Body of pancreas (tissue), 4 donors: ENCODE data around the gene SCAPER.

ENCODE experiments used
- POLR2A ChIP-seq, 3 donors: fragments of 450-650 bp; IDR thresholded peaks; one replicate each; pipeline ENCODE4 v1.6.1; 2016; ENCODE audit warnings: antibody characterized with exemption in 3 of 3, mild to moderate bottlenecking in 2 of 3
- TF ChIP-seq, protein P1 (sequence below), 7 experiments: fragments of 450-650 bp in 4 of 7; fragments of 200-600 bp in 3 of 7; sonication (generic) in 3 of 7; IDR thresholded peaks; one replicate each; pipeline ENCODE4 v1.5.1; 2016 to 2019; ENCODE audit warnings: antibody characterized with exemption in 7 of 7

DNA sequence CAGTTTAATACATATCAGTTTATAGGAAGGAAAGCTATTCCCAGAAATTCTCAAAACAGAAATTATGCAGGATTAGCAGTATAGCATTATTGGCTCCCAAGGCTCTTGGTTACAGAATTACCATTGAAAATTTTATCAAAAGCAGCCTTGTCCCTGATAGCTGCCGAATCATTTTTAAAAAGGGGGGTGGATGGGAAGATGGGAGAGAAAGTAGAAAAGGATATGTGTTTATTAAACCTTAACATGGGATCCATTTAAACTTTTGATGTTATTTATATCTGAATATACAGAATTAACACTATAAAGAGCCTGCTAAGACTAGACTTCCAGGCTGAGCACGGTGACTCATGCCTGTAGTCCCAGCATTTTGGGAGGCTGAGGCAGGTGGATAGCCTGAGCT is 37.2 kb upstream of the SCAPER start:
- TF ChIP-seq, protein P1, sequence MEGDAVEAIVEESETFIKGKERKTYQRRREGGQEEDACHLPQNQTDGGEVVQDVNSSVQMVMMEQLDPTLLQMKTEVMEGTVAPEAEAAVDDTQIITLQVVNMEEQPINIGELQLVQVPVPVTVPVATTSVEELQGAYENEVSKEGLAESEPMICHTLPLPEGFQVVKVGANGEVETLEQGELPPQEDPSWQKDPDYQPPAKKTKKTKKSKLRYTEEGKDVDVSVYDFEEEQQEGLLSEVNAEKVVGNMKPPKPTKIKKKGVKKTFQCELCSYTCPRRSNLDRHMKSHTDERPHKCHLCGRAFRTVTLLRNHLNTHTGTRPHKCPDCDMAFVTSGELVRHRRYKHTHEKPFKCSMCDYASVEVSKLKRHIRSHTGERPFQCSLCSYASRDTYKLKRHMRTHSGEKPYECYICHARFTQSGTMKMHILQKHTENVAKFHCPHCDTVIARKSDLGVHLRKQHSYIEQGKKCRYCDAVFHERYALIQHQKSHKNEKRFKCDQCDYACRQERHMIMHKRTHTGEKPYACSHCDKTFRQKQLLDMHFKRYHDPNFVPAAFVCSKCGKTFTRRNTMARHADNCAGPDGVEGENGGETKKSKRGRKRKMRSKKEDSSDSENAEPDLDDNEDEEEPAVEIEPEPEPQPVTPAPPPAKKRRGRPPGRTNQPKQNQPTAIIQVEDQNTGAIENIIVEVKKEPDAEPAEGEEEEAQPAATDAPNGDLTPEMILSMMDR (IDR thresholded peaks at IDR 0.05), result no peak
- no peak for TF ChIP-seq POLR2A (IDR thresholded peaks at IDR 0.05)
